AG10803 (cell line): ENCODE measurements around the gene OTOF.

Experiments
- DNase-seq: peaks from one replicate; pipeline ENCODE4 v3.0.0; 2010; ENCODE audit warnings: low read depth
- H3K4me3 ChIP-seq: 2 replicates; pipeline ENCODE4 v1.5.1; 2011; ENCODE audit warnings: mild to moderate bottlenecking, low read length, control low read depth
- TF ChIP-seq, protein P1 (sequence below): conservative IDR thresholded peaks from 2 replicates; pipeline ENCODE4 v1.5.1; 2011; ENCODE audit warnings: mild to moderate bottlenecking, low read length, control low read depth, inconsistent platforms

Gene OTOF

GRCh38 chr2:26492749-26493515 is 15.0 kb upstream of the OTOF start:
- no peak overlapping the region for H3K4me3 ChIP-seq
- no peak for DNase-seq
- TF ChIP-seq, protein P1, sequence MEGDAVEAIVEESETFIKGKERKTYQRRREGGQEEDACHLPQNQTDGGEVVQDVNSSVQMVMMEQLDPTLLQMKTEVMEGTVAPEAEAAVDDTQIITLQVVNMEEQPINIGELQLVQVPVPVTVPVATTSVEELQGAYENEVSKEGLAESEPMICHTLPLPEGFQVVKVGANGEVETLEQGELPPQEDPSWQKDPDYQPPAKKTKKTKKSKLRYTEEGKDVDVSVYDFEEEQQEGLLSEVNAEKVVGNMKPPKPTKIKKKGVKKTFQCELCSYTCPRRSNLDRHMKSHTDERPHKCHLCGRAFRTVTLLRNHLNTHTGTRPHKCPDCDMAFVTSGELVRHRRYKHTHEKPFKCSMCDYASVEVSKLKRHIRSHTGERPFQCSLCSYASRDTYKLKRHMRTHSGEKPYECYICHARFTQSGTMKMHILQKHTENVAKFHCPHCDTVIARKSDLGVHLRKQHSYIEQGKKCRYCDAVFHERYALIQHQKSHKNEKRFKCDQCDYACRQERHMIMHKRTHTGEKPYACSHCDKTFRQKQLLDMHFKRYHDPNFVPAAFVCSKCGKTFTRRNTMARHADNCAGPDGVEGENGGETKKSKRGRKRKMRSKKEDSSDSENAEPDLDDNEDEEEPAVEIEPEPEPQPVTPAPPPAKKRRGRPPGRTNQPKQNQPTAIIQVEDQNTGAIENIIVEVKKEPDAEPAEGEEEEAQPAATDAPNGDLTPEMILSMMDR, result no peak

DNA sequence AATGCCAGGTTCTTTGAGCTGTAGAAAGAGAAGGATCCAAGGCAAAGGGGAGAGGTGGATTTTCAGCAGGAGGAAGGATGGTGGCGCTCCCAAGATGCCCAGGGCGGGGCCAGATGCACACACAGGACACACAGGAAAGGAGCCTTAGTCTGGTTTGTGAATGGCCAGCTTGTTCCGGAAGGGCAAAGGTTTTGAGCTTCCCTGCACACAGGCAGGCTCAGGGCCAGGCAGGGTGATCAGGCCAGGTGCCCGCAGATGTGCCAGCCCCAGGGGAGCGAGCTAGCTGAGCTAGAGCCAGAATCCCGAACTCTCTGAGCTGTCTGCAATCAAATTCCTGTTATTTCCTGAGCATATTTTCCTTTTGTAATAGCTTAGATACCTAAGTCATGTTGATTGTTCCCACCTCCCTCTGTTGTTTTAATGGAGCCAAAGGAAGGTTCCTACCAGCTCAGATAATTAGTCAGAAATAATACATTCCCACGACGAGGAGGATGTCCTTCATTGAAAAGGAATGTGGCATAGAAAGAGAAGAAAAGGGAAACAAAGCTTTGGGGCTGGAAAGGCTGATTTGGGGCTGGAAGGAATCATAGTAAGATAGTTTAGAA is 13.7 kb upstream of the OTOF start:
- no peak for DNase-seq
- H3K4me3 ChIP-seq, result no peak overlapping the region
- TF ChIP-seq, protein P1, result no peak

DNA sequence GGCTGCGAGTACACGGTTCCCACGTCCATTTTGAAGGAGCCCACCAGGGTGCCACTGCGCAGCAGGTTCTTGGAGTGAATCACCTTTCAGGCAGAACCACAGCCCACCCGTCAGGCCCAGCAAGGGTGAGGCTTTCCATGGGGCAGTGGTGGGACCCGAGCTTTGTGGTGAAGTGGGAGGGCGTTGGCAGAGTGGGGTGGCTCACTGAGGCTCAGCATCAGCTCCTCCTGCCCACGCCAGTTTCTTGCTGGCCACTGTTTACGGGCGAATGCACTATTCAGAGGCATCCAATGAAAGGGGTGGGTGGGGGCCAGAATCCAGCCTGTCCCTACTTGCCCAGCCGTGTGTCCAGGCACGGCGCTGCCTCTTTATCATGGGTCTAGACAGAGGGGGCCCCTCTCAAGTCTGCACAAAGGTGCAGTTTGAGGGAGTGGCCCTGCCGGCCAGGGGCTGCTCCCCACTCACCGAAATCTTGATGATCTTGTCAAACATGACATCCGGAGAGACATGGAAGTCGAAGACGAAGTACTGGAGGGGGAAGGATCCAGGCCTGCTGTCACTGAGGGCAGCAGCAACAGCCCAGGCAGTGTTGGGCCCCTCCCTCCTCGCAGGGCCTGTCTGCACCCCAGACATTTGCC is 11.4 kb upstream of the OTOF start:
- TF ChIP-seq, protein P1, result no peak
- H3K4me3 ChIP-seq, result no peak overlapping the region
- no peak for DNase-seq

- TF ChIP-seq, protein P1, result no peak
- no peak for DNase-seq
- no peak overlapping the region for H3K4me3 ChIP-seq
Measured at GRCh38 chr2:26488463-26489212, 10.7 kb upstream of the OTOF start.

- H3K4me3 ChIP-seq, result no peak overlapping the region
- TF ChIP-seq, protein P1, result no peak
- no peak for DNase-seq
Measured at GRCh38 chr2:26487192-26487591, 9.3 kb upstream of the OTOF start.

GRCh38 chr2:26486789-26487188 is 8.9 kb upstream of the OTOF start:
- H3K4me3 ChIP-seq, result no peak overlapping the region
- TF ChIP-seq, protein P1, result no peak
- no peak for DNase-seq
